Measurements from ENCODE around the gene RUVBL1. TPM values are rescaled to one million over a fixed set of nuclear protein-coding genes. Genes with fewer than 3 reads are reported as not detected.
A peak's percentile ranks its signal among the peaks of the same experiment; 100 is the strongest.
"Not testable (repeated sequence)": the region's sequence is repeated elsewhere in the genome, so short reads cannot be mapped to it uniquely, and the experiment has no call there.

Gene RUVBL1
- total RNA-seq, 1 donor from 2014 or later: 68.7 TPM

GRCh38 chr3:128167646-128167972 is 44.0 kb upstream of the RUVBL1 start:
- Histone ChIP-seq H3K4me3 (ENCODE audit: low read depth, low read length) (no peak overlapping the region), H3K36me3 (ENCODE audit: control insufficient read depth, insufficient read depth, low read length) (no peaks in the 10 kb centered on the region), H3K27me3 (ENCODE audit: control insufficient read depth, insufficient read depth, low read length) (no peaks in the 10 kb centered on the region)
- TF ChIP-seq CTCF (IDR thresholded peaks at IDR 0.05; ENCODE audit: insufficient read depth, low read length, poor library complexity, severe bottlenecking): no peak
- no peak for DNase-seq (ENCODE audit: low read depth)

- Histone ChIP-seq H3K27me3 (ENCODE audit: control insufficient read depth, insufficient read depth, low read length) (no peaks in the 10 kb centered on the region), H3K36me3 (ENCODE audit: control insufficient read depth, insufficient read depth, low read length) (no peaks in the 10 kb centered on the region), H3K4me3 (ENCODE audit: low read depth, low read length) (no peak overlapping the region)
- no peak for TF ChIP-seq CTCF (IDR thresholded peaks at IDR 0.05; ENCODE audit: insufficient read depth, low read length, poor library complexity, severe bottlenecking)
- no peak for DNase-seq (ENCODE audit: low read depth)
These were observed 43.4 kb upstream of the RUVBL1 start for GRCh38 chr3:128166971-128167453.

- Histone ChIP-seq H3K4me3 (ENCODE audit: low read depth, low read length) (no peak overlapping the region), H3K27me3 (ENCODE audit: control insufficient read depth, insufficient read depth, low read length) (no peaks in the 10 kb centered on the region), H3K36me3 (ENCODE audit: control insufficient read depth, insufficient read depth, low read length) (no peaks in the 10 kb centered on the region)
- TF ChIP-seq CTCF (IDR thresholded peaks at IDR 0.05; ENCODE audit: insufficient read depth, low read length, poor library complexity, severe bottlenecking): no peak
- no peak for DNase-seq (ENCODE audit: low read depth)
These were observed 39.8 kb upstream of the RUVBL1 start for GRCh38 chr3:128163432-128163831.

GRCh38 chr3:128160661-128161060 is 37.0 kb upstream of the RUVBL1 start:
- Histone ChIP-seq H3K27me3 (ENCODE audit: control insufficient read depth, insufficient read depth, low read length) (no peaks in the 10 kb centered on the region), H3K4me3 (ENCODE audit: low read depth, low read length) (no peak overlapping the region), H3K36me3 (ENCODE audit: control insufficient read depth, insufficient read depth, low read length) (no peaks in the 10 kb centered on the region)
- DNase-seq (ENCODE audit: low read depth): no peak
- no peak for TF ChIP-seq CTCF (IDR thresholded peaks at IDR 0.05; ENCODE audit: insufficient read depth, low read length, poor library complexity, severe bottlenecking)

- no peaks in the 10 kb centered on the region for H3K27me3 ChIP-seq (ENCODE audit: control insufficient read depth, insufficient read depth, low read length)
- H3K4me3 ChIP-seq (ENCODE audit: low read depth, low read length): no peak overlapping the region
- TF ChIP-seq CTCF (IDR thresholded peaks at IDR 0.05; ENCODE audit: insufficient read depth, low read length, poor library complexity, severe bottlenecking): no peak
- H3K36me3 ChIP-seq (ENCODE audit: control insufficient read depth, insufficient read depth, low read length): no peaks in the 10 kb centered on the region
- DNase-seq (ENCODE audit: low read depth): no peak
These were observed 32.2 kb upstream of the RUVBL1 start for GRCh38 chr3:128155616-128156360.

- H3K4me3 ChIP-seq (ENCODE audit: low read depth, low read length): peak overlapping the region; percentile 90
- DNase-seq (ENCODE audit: low read depth); H3K27me3 ChIP-seq (ENCODE audit: control insufficient read depth, insufficient read depth, low read length); H3K36me3 ChIP-seq (ENCODE audit: control insufficient read depth, insufficient read depth, low read length): not testable (repeated sequence)
These were observed 30.7 kb upstream of the RUVBL1 start for GRCh38 chr3:128154354-128154753.
